HG02970 (cell line): ENCODE results near the gene PTPRK.

ENCODE experiments used
- ATAC-seq: cut with Tn5 transposase; IDR thresholded peaks from one replicate; pipeline ENCODE4 v1.9.1; 2021; ENCODE audit warnings: mild to moderate bottlenecking, moderate library complexity, moderate number of reproducible peaks; ENCODE audit not compliant: unreplicated experiment, low FRiP score

Gene PTPRK

DNA sequence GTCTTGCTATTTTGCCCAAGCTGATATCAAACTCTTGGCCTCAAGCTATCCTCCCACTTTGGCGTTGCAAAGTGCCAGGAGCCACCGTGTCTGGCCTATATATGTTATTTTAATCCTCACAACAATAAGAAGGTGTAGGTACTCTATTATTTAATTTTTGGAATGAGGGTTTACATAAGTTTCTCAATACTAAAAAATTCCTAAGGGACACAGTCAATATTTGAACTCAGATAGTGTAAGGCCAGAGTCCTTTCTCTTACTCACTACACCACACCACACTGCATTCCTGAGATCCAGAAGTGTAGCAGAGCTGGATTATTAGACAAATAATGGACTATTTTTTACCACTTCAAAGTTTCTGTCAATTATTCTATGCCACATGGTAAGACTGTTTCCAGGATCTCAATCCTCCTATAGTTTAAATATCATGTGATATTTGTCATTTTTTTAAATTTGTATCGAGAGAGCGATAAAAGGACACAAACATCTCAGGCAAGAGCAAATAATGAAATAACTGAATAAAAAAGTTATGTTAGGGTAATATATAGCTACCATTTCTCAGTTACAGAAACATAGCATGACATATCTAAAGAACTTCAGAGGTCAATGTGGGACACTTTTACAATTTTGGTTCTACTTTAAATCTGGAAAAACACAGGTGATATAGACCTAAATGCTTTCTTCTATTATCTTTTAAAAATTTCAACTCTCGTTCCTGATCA is 457.4 kb downstream of the PTPRK start:
- no peak for ATAC-seq

DNA sequence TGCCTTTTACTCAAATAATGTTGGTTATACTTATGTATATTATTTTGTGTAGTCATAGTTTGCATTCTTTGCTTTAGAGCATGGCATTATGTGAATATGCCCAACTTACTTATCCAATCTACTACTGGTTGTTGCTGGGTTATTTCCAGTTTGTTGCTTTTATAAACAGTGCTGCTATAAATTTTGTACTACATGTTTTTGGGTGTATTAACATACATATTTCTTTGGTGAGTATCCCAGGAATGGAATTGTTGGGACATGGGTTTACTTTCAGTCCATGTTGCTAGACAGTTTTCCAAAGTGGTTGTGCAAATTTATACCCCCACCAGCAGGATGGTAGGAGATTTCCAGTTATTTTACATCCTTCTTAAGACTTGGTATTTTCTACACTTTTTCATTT is 462.5 kb downstream of the PTPRK start:
- ATAC-seq = no peak

DNA sequence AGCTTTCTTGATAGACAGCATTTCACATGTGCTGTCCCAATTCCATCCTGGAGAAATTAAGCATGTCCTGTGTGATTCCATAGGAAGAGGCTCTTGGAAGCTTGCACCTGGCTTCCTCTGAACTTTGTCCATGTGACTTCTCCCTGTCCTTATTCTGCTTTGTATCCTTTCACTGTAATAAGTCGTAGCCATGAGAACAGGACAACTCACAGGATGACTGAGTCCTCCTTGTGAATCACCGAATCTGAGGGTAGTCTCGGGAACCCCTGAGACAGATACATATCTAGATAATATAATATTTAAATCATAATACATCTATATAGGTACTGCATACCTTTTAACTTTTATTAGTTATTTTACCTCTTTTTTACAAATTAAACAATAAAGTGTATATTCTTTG is 462.9 kb downstream of the PTPRK start:
- no peak for ATAC-seq

DNA sequence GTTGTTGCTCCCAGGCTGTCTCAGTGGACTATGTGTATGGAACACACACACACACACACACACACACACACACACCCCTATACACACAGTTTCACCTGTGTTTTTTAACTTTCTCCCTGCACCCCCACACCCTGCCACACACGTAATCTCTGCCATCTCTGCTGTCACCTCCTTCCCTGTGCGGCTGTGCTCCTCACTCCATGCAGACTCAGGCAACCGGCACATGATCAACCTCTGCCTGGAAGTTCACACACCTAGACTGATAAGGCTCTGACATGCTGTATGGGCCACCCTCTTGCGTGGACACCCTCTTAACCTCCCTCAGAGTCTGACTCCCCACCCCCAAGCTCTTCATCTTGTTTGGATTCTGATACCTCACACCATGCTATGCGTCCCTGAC is 467.3 kb downstream of the PTPRK start:
- no peak for ATAC-seq

DNA sequence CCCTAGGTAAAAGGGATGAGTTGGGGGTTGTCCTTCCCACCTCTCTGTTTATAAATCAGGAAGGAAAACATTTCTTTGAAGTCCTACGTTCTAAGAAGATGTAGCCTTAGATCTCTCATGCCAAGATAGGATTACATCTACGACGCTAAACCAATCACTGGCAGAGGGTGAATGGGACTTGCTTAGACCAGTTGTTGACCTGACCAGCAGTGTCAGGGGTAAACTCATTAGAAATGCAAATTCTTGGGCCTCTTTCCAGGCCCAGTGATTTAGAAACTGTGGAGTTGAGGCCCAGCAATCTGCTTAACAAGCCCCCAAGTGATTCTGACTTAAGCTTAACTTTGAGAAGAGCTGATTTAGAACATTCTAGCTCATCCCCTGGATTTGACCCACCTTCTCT is 472.4 kb downstream of the PTPRK start:
- ATAC-seq = no peak

DNA sequence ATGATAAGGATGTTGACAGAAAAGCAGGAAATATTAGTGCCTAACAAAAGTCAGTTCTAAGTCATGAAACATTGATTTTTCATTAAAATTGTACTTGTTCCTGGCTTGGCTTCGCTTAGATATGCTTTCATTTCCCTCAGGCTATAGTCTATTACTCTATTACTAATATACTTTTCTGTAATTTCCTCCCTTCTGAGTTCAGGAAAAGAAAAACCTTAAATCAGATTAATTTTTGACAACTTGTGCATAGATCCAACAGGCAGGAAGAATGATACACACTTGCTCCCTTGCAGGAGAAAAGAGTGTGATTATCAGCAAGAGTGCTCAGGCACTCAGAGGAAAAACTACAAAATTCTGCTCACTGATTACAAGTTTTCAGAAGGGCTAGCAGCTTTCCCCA is 474.4 kb downstream of the PTPRK start:
- ATAC-seq = no peak

DNA sequence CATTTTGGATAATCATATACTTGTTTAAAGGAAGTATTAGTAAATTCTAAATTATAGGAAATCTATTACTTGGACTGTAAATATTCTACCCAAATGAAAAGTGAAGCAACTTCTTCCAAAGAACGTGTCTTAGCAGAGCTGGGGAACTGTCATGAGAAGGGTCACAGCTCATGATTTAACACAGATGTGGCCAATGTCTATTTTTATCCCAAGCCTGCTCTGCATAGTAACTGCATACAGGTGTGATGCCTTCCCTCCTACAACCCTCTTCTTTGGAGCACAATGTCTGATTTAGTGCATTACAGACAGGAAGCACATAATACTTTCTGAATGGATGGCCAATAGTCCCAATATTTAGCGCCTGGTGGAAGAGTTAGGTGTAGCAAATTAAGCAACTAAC is 480.9 kb downstream of the PTPRK start:
- ATAC-seq = no peak

DNA sequence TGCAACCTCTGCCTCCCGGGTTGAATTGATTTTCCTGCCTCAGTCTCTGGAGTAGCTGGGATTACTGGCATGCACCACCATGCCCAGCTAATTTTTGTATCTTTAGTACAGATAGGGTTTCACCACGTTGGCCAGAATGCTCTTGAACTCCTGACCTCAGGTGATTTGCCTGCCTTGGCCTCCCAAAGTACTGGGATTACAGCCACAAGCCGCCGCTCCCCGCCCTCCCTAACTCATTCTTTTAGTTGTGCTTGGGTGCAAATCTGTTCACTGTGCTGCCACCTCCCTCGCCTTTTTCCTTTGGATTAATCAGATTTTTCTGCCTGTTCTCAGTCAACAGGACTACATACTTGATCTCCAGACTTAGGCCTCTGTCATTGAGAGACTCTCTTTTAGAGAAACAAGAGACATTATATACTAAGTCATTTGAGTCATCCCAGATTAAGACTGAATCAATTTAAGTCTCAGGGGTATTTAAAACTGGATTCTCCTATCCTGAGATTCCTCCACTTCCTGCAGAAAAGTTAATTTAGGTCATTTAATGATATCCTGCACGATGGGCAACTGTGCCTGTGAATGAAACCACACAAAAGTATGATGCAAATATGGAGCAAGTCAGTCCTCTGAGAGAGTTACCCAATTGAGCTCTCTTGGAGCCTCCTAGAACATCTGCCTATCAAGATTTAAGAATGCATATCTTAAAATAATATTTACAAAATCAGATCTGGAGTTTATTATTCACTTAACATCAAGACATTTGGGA is 483.4 kb downstream of the PTPRK start:
- ATAC-seq = no peak

DNA sequence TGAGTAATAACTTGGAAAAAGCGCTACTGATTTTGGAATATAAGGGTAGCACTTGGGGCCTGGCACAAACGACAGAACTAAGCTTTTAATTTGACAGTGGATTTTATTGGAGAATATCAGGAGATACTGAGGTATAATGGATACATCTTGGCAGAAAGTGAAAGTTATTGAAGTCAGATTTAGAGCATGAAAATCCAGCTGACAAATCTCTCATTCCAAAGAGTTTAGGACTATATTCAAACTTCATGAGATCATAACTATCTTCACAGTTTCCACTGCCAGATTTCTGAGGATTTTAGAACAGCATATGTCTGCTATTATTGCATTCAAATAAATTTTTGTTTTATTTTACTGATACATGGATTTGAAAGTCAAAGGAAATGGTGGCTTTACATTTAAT is 487.2 kb downstream of the PTPRK start:
- ATAC-seq = no peak

DNA sequence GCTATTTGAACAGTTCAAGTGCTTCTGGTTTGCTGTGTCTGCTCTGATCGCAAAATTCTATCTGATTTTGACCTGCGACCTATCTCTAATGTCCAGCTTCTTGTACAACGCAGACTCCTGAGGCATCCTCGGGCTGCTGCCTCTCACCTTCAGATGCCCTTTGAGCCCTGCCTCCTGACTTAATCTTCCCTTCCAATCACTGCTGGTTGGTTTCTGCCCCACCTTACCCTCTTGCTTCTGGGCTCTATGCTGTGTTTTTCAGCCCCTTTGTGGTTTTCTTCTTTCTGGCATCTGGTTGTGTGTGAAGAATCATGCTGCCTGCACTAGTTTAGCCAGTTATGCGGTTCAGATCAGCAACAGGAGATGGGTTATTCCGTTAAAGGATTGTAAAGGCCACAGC is 488.4 kb downstream of the PTPRK start:
- ATAC-seq = no peak

DNA sequence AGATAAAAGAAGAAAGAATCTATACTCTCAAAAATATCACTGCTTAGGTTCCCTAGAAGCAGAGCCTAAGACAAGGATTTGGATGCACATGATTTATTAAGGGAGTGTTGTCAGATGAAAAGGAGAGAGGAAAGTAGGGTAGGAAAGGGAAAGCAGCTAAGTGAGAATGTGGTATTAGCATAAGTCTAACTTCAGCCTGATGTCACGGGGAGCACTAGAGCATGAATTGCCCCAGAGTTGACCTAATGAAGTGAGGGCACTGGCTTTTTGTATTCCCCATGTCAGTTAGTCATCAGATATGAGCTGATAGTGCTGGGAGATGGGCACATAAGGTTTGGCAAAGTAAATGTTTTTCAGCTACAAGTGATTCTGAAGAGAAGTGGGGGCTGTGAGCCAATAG is 490.6 kb downstream of the PTPRK start:
- no peak for ATAC-seq

DNA sequence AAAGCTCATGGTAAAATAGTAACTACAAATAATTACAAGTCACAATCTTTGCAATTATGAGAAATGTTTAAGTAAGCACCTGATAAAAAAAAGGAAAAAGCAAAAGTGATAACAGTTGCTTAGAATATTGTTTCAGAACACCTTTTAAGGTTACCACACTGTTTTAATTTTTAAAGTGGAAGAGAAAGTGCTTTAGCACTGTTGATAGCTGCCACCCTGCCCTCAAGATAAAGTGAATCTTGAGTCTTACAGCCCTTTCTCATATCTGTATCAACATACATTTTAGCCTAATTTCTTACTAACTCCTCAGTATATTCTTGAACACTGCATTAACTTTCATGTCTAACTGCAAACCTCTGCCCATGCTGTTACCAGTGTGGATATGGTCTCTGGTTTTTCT is 492.2 kb downstream of the PTPRK start:
- no peak for ATAC-seq

DNA sequence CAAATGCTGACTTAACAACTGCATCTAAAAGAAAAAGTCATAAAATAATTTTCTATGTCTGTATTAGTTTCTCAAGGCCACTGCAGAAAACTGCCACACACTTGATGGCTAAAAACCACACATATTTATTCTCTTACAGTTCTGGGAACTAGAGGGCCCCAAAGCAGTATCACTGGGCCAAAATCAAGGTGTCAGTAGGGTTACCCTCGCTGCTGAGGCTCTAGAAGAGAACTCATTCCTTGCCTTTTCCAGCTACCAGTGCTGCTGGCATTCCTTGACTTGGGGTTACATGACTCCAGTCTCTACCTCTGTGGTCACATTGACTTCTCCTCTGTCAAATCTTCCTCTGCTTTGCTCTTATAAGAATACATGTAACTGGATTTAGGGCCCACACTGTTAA is 494.9 kb downstream of the PTPRK start:
- no peak for ATAC-seq

DNA sequence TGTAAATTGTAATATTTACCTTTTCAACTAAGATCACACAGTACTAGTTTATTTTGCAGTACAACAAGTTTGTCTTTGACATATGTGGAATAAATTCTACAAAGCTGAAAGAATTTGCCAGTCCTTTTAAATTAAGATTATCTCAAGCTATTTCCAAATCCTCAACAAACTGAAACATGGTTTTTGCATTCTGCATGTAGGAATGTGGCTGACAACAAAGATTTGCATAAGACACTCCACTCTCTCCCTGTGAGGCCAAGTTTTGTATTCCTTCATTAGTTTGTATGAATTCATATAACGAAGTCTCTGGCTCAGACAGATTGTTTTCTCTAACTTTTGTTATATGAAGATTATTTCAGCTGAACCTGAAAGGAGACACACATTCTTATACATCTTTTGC is 495.4 kb downstream of the PTPRK start:
- ATAC-seq = no peak

DNA sequence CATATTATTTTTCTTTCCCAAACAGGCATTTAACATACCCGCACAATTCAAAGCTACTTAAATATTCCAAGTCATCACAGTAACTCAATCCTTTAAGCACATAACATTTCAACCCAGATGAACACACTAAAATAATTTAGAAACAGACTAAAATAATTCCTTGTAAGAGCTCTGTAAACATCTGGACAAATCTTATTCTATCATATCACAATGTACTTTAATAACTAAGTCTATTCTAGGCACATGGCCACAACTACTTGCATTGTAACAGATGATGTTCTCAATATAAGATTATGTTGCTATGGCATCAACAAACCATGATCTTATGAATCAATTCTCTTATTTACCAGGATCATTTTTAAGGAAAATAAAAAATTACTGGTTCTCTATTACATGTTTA is 496.4 kb downstream of the PTPRK start:
- no peak for ATAC-seq

DNA sequence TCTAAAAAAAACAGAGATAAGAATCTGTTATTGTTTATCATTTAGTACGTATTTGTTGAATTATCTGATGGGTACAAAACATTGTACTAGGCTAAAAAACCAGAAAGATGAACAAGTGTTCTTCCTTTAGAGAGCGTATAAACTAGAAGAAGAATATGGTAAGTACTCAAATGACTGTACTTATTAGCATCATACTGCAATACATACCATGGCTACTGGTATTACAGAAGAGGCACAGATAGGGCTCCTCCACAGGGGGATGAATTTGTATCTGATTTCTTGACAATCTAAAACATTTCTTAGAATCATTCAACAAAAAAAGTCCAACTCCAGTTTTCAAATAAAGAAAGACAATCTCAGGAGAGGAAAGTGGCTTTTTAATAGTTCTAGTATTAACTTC is 501.6 kb downstream of the PTPRK start:
- ATAC-seq = no peak

DNA sequence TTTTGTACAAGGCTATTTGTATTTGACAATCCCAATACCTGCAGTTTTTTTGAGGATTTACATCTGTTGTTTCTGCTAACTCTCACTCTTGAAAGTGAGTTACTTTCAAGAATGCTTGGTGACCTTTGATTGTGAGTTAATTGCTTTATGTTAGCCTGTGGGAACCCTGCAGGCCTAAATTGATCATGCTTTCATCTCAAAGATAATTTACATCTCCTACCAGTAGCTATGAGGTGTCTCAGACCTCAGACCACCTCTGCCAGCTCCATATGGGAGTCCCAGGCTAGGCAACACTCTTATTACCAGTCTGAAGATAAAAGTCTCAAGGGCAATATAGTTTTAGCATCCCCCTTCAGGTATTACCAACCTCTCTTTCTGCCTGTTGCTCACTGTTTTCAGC is 503.1 kb downstream of the PTPRK start:
- no peak for ATAC-seq

DNA sequence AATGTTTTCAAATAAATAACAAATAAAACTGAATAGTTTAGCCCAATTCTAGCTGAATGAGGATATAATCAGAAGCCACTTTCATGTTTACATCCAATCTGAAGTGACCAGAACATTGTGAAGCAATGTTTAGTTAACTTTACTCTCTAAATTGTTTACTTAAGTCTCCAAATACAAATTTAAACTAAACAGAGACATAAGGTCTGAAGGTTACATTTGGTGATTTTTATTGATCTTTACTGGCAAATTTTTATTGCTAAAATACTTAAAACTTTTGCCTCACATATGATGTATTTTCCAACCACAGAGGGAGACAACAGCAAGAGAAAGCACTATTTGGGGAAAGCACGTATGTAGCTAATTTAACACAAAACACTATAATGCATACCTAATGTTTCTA is 512.7 kb downstream of the PTPRK start:
- no peak for ATAC-seq

DNA sequence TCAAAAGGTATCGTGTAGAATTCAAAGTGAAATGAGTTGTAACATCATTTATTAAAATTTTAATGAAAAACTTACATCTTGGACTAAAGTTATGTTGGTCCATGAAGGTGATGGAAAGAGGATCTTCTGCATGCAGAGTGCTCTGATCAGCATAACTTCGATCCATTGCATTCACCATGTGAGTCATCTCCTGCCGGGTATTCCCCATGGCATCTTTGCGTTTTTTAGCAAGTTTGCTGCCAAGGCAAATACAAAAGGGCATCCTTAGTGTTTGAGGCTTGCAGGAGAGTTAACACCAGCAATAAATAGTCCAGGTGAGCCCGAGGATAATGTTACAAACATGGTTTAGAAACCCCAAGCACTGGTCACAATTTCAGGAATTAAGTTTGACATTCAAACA is 515.4 kb downstream of the PTPRK start:
- ATAC-seq = no peak

DNA sequence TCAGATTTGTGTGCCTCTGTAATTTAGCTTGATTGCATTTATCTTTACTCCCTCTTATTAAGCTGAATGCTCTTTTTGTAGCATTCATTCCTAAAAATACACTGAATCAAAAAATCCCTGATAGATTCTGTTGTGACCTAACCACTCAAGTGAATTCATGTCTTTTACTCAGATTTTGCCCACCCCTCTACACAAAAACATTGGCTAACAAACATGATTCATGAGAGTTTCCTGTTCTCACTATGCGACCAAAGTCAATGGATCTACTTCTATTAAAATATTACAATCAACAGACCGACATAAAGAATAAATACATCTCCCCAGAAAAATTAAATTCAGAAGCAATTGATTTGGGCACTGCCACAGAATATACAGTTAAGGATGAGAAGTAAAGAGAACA is 520.0 kb downstream of the PTPRK start:
- ATAC-seq = no peak

DNA sequence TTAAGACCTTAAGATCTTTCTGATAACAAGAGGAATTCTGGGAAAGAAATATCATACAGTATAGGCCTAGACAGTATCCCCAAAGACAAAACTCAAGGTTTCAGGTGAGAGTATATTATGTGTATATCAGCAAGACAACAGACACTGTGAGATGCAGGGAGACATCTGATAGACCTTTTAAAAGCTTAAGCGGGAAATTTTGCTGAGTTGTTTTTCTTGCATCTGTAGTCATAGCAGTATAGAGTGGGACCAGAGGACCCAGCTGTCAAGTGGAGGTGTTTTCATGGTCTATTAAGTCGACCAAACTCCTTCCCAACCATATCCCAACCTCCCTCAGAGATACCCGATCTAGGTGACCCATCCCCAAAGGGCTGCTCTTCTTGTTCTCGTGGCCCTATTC is 521.4 kb downstream of the PTPRK start:
- no peak for ATAC-seq

DNA sequence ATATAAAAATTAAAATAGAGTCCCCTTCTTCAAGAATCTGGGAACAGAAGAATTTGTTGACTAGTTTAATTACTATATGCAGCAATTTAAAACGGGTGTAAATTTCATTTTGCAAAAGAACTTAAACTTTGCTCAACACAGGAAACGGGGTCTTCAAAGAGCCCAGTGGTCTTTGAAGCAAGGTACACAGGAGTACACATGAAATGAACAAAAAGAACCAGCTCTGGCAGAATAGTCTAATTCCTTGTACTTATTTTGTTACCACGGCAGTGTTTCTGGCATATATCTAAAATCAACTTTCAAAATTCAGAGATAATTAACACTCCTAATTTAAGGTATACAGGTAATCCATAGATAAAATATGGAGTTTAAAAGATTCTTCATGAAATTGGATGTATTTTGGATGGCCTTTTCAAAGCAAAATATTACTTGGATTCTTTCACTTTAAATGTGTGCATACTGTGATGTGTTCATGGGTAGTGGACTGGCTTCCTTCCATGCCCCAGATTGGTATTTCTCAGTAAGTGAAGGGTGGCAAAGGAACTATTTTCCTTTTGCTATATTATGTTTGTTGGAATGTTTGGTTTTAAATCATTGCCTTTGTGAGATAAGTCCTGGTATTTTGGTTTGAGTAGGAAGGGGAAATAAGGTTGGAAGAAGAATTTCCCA is 522.8 kb downstream of the PTPRK start:
- no peak for ATAC-seq
